HPDE6-E6E7 (cell line): Measurements from ENCODE around the gene KCNT2.

ENCODE experiments used
- DNase-seq: peaks from one replicate; pipeline ENCODE4 v3.0.0; 2011; ENCODE audit warnings: missing footprints; ENCODE audit errors: extremely low spot score

The KCNT2 gene

DNA sequence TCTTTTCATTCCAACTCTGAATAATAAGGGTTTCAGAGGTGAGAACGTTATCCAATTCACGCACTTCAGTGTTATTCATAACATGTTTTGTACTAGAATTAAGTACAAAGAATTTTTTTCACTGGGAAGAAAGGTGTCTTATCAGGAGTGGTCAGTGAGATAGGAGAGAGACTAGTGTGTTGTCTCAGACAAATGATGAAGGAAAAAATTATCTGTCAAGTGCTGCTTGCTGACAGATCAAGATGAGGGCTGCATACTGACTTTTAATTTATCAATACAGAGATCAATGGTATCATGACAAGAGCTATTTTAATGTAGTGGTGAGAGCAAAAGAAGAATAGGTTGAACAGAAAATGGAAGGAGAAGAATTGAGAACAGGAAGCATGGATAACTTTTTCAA is 402.4 kb downstream of the KCNT2 start:
- no peak for DNase-seq

DNA sequence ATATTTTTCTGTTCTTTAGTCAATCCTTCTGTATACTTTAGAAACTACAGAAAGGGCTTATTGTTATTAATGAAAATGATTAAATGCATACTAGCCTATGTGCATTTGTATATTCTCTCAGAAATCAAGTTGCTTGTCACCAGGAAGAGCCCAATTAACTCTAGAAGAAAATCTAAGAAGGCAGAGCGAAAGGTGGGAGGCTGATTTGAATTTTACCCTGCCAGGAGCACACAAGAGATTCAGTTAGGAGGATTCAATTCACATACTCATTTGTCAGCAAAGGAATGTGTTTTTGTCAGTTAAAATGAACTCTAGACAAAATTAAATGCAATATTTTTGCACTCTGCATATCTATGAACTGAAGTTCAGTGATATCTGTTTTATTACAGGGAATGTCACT is 411.8 kb downstream of the KCNT2 start:
- no peak for DNase-seq

DNA sequence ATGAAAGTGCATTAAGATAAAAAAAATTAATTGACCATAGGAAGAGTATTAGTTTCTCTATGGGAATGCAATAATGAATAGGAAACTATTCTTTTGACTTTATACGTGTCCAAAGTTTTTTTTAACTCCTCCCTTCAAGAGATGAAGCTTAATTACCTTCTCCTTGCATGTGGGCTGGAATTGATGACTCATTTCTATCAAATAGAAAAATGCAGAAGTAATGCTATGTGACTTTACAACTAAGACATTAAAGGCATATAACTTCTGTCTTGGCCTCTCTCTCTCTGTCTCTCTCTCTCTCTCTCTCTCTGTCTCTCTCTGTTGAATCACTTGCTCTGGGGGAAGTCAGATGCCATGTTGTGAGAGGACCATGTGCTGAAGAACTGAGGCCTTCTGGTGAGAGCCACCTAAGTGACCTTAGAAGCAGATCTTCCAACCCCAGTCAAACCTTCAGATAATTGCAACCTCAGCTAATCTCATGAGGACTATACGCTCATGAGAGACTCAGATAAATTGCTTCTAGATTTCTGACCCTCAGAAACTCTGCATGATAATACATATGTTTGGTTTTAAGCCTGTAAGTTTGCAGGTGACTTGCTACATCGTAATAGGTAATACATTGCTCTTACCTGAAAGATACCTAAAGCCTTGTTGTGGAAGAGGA is 414.2 kb downstream of the KCNT2 start:
- DNase-seq, result no peak

DNA sequence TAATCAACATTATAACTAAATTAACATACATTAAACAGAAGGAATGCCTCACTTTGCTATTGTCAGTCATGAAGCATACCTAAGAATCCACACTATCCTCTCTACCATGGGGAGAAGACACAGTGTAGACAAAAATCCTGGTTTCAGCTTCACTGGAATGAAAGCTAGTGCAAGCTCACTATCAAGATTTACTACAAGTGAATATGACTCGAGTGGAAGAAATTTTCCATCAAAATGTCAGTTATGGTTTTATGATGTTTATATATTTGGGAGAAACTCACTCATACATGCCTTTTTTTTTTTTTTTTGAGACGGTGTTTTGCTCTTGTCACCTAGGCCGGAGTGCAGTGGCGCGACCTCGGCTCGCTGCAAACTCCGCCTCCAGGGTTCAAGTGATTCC is 424.3 kb downstream of the KCNT2 start:
- DNase-seq, result no peak

DNA sequence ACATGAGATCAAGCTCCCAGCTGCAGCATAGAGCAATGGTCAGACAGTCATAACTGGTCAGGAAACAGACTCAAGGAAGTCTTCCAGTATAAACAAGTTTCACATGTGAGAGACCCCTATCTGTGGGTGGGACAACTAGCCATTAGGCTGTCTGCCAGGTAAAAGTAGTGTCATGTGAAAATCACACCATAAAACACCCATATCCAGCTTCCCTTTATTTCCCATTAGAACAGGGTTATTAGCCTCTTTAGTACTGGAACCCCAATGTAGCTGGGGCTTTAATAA is 426.7 kb downstream of the KCNT2 start:
- DNase-seq, result no peak

DNA sequence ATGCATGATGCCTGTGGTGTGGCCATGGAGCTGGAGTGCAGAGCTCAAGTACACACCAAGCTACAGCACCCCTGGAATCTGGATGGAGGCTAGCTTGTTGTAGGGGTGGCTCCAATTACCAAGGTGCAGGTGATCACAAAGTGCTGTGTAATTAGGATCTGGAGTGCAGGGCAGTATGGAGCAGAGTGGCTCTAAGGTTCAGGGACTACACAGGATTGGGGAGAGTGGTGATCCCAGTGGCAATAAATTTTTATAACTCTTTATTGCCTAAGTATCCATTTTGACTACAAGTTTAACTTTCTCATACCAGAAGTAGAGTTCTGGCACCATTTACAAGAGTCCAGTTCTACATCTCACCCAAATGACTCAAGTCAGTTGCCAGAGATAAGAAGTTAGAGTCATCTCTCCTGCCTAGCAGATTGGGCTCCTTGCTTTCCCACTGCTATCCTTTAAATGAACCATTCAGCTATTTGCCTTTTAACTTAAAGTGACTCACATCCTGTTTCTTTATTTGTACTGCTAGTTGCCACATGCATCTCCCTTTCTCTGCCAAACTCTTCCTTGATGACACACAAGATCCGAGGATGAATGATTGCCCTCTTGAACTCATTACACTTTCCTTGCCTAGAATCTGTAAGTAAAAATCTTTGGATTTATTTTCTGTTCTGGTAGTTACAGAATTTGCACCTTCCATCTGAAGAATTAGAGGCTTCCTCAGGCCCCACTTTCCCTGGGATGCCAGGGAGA is 427.2 kb downstream of the KCNT2 start:
- peak; percentile 66 for DNase-seq

DNA sequence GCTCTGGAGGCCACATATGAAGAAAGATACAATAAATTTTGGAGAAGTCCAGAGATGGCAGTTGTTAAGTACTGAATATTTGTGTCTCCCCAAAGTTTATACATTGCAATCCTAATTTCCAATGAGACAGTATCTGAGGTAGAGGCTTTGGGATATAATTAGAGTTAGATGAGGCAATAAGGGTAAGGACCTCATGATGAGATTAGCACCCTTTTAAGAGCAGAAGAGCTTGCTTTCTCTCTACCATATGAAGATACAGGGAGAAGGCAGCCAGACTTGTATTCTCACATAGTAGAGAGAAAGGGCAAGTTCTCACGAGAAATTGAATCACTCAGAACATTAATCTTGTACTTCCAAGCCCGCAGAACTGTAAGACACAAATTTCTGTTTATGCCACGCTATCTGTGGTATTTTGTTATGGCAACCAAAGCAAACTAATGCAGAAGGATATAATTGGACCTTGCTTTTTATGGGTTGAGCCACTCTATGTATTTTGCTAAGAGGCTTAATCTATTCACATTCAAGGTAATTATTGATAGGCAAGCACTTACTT is 430.1 kb downstream of the KCNT2 start:
- no peak for DNase-seq
